ENCODE results near the gene PPARA. TPM values are rescaled to one million over a fixed set of nuclear protein-coding genes. Genes with fewer than 3 reads are reported as not detected.
A peak's percentile ranks its signal among the peaks of the same experiment; 100 is the strongest.

Gene PPARA
- total and polyA plus RNA-seq, 2 experiments from 2014 or later: 8.7 to 14.4 TPM

- Histone ChIP-seq H4K20me1 (ENCODE audit: insufficient read depth) (no peaks in the 10 kb centered on the region), H3K36me3 (ENCODE audit: low read depth) (no peaks in the 10 kb centered on the region)
Observed at GRCh38 chr22:46121523-46122287, 28.6 kb upstream of the PPARA start.

GRCh38 chr22:46122511-46122971 lies 27.8 kb upstream of the PPARA start:
- Histone ChIP-seq H3K4me2 (ENCODE audit: unreplicated experiment) (peak overlapping the region; percentile 63), H3F3A (ENCODE audit: insufficient read depth) (peaks cover 25% of the 10 kb centered on the region)
- DNase-seq: peak; percentile 80

More at GRCh38 chr22:46121523-46122287, 28.6 kb upstream of the PPARA start:
- TF ChIP-seq EZH2phosphoT487 (IDR thresholded peaks at IDR 0.05; ENCODE audit: insufficient read depth, low read depth): no peak
- no peak for TF ChIP-seq EZH2 (IDR thresholded peaks at IDR 0.05; ENCODE audit: insufficient read depth, poor library complexity, severe bottlenecking)
- H3K27ac ChIP-seq: no peak overlapping the region
- no peaks in the 10 kb centered on the region for H3K27me3 ChIP-seq (replicated peaks; ENCODE audit: insufficient read depth)
- no peak overlapping the region for H3K4me2 ChIP-seq (ENCODE audit: unreplicated experiment)
- DNase-seq: peak; percentile 43
- peaks cover 5% of the 10 kb centered on the region; the same call in 1 of the 2 replicates for H3K4me1 ChIP-seq (ENCODE audit: insufficient read depth)
- in situ Hi-C loops (cut with MboI): loop anchor here (5.0 kb wide), 1 partner anchor 191 kb away; no protein-coding TSS in a partner anchor
- H3K9me2 ChIP-seq (ENCODE audit: insufficient read depth): no peaks in the 10 kb centered on the region
- no peak overlapping the region for H2AFZ ChIP-seq
- H3F3A ChIP-seq (ENCODE audit: insufficient read depth): peaks cover 33% of the 10 kb centered on the region
- 67 to 73% methylated on average over 10 to 11 of the region's 11 CpGs for WGBS, 2 experiments (ENCODE audit: low coverage in 1 of 2, low lambda C conversion rate in 2 of 2, missing lambda C conversion rate in 2 of 2)
- H3K9me3 ChIP-seq (ENCODE audit: low read depth): no peaks in the 10 kb centered on the region
- no peak overlapping the region for H3K4me3 ChIP-seq
- no peak overlapping the region for H3K9ac ChIP-seq
- no peaks in the 10 kb centered on the region for H3K79me2 ChIP-seq (ENCODE audit: insufficient read depth)

DNA sequence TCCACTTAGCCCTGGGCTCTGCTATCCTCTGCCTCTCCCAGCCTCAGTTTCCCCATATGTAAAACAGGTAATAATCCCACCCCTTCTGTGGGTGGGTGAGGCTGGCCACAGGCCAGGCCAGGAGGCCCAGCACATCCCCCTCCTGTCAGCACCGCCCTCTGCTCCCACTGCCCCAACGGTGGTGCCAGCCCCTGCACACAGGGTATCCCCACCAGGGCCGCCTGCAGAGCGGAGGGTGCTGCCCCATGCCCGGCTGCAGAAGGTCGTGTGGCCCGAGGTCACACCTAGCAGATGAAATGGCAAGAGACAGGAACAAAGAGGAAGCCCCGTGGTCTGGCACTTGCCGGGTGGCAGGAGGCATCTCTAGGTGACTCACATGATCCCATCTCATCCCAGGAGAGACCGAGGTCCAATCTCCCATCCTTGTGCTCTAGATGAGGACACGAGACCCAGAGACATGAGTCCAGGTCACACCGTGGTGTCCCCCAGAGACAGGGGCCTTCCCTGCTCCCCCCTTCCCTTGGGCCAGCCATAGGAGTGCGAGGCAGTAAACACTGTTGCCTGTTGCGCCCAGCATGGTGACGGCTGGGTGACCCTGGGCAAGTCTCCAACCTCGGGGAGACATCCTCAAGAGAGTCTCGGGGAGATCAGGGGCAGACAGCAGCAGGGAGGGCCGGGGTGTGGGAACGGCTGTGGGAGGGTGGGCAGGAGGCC lies 27.2 kb upstream of the PPARA start:
- Histone ChIP-seq H3K4me2 (ENCODE audit: unreplicated experiment) (no peak overlapping the region), H2AFZ (no peak overlapping the region; the same call in 1 of the 2 replicates), H3K4me1 (ENCODE audit: insufficient read depth) (peaks cover 5% of the 10 kb centered on the region; the same call in 1 of the 2 replicates), H3K9ac (no peak overlapping the region; the same call in 1 of the 2 replicates), H4K20me1 (ENCODE audit: insufficient read depth) (no peaks in the 10 kb centered on the region), H3K27me3 (replicated peaks; ENCODE audit: insufficient read depth) (no peaks in the 10 kb centered on the region), H3K36me3 (ENCODE audit: low read depth) (no peaks in the 10 kb centered on the region), H3K4me3 (no peak overlapping the region), H3F3A (ENCODE audit: insufficient read depth) (peaks cover 19% of the 10 kb centered on the region), H3K79me2 (ENCODE audit: insufficient read depth) (no peaks in the 10 kb centered on the region), H3K27ac (no peak overlapping the region), H3K9me3 (ENCODE audit: low read depth) (no peaks in the 10 kb centered on the region), H3K9me2 (ENCODE audit: insufficient read depth) (no peaks in the 10 kb centered on the region)
- in situ Hi-C loops (cut with MboI): loop anchor here (5.0 kb wide), 1 partner anchor 189 kb away; no protein-coding TSS in a partner anchor
- 71 to 72% methylated on average over 18 to 19 of the region's 19 CpGs for WGBS, 2 experiments (ENCODE audit: low coverage in 1 of 2, low lambda C conversion rate in 2 of 2, missing lambda C conversion rate in 2 of 2)
- DNase-seq: peak; percentile 19
- TF ChIP-seq EZH2 (IDR thresholded peaks at IDR 0.05; ENCODE audit: insufficient read depth, poor library complexity, severe bottlenecking) (no peak), EZH2phosphoT487 (IDR thresholded peaks at IDR 0.05; ENCODE audit: insufficient read depth, low read depth) (no peak)

More at GRCh38 chr22:46122511-46122971, 27.8 kb upstream of the PPARA start:
- Histone ChIP-seq H3K36me3 (ENCODE audit: low read depth) (no peaks in the 10 kb centered on the region), H3K27ac (no peak overlapping the region), H4K20me1 (ENCODE audit: insufficient read depth) (no peaks in the 10 kb centered on the region), H3K9me3 (ENCODE audit: low read depth) (no peaks in the 10 kb centered on the region), H3K9me2 (ENCODE audit: insufficient read depth) (no peaks in the 10 kb centered on the region), H3K9ac (no peak overlapping the region; the same call in 1 of the 2 replicates), H3K79me2 (ENCODE audit: insufficient read depth) (no peaks in the 10 kb centered on the region), H2AFZ (peak overlapping the region; percentile 64), H3K4me3 (no peak overlapping the region), H3K4me1 (ENCODE audit: insufficient read depth) (peaks cover 5% of the 10 kb centered on the region; the same call in 1 of the 2 replicates), H3K27me3 (replicated peaks; ENCODE audit: insufficient read depth) (no peaks in the 10 kb centered on the region)
- TF ChIP-seq EZH2phosphoT487 (IDR thresholded peaks at IDR 0.05; ENCODE audit: insufficient read depth, low read depth) (no peak), EZH2 (IDR thresholded peaks at IDR 0.05; ENCODE audit: insufficient read depth, poor library complexity, severe bottlenecking) (no peak)
- 11 to 12% methylated on average over 20 to 24 of the region's 24 CpGs for WGBS, 2 experiments (ENCODE audit: low coverage in 1 of 2, low lambda C conversion rate in 2 of 2, missing lambda C conversion rate in 2 of 2)
- in situ Hi-C loops (cut with MboI): loop anchor here (5.0 kb wide), 1 partner anchor 190 kb away; no protein-coding TSS in a partner anchor

GRCh38 chr22:46123694-46124382 lies 26.5 kb upstream of the PPARA start:
- Histone ChIP-seq H3K27ac (no peak overlapping the region), H3K79me2 (ENCODE audit: insufficient read depth) (no peaks in the 10 kb centered on the region), H3K36me3 (ENCODE audit: low read depth) (no peaks in the 10 kb centered on the region), H3K4me2 (ENCODE audit: unreplicated experiment) (no peak overlapping the region), H2AFZ (no peak overlapping the region), H3K4me3 (no peak overlapping the region), H4K20me1 (ENCODE audit: insufficient read depth) (no peaks in the 10 kb centered on the region), H3F3A (ENCODE audit: insufficient read depth) (peaks cover 12% of the 10 kb centered on the region), H3K27me3 (replicated peaks; ENCODE audit: insufficient read depth) (no peaks in the 10 kb centered on the region), H3K9me3 (ENCODE audit: low read depth) (no peaks in the 10 kb centered on the region), H3K4me1 (ENCODE audit: insufficient read depth) (peaks cover 5% of the 10 kb centered on the region; the same call in 1 of the 2 replicates), H3K9ac (no peak overlapping the region), H3K9me2 (ENCODE audit: insufficient read depth) (no peaks in the 10 kb centered on the region)
- TF ChIP-seq EZH2 (IDR thresholded peaks at IDR 0.05; ENCODE audit: insufficient read depth, poor library complexity, severe bottlenecking) (no peak), EZH2phosphoT487 (IDR thresholded peaks at IDR 0.05; ENCODE audit: insufficient read depth, low read depth) (no peak)
- peak; percentile 8 for DNase-seq
- WGBS, 2 experiments (ENCODE audit: low coverage in 1 of 2, low lambda C conversion rate in 2 of 2, missing lambda C conversion rate in 2 of 2): 95 to 98% methylated on average over 14 to 15 of the region's 15 CpGs
- in situ Hi-C loops (cut with MboI): loop anchor here (5.0 kb wide), 1 partner anchor 188 kb away; no protein-coding TSS in a partner anchor

Data from GM23248 (cell line).